H9 (cell line): ENCODE results near the gene SORD. TPM values are rescaled to one million over a fixed set of nuclear protein-coding genes. Genes with fewer than 3 reads are reported as not detected.
"Not testable (repeated sequence)": the region's sequence is repeated elsewhere in the genome, so short reads cannot be mapped to it uniquely, and the experiment has no call there.

Source experiments
- DNase-seq: peaks from one replicate; pipeline ENCODE4 v3.0.0-alpha.2; 2017
- H2AFZ ChIP-seq: one replicate; pipeline ENCODE4 v1.6.1; 2013; ENCODE audit warnings: mild to moderate bottlenecking, low read length, control low read depth, moderate library complexity
- H2AK5ac ChIP-seq: 2 replicates; pipeline ENCODE4 v1.6.1; 2013; ENCODE audit warnings: low read length, control low read depth, mixed read lengths; ENCODE audit not compliant: insufficient read length
- H2BK120ac ChIP-seq: one replicate; pipeline ENCODE4 v1.6.1; 2013; ENCODE audit warnings: low read depth, mild to moderate bottlenecking, low read length, control low read depth, inconsistent platforms; ENCODE audit not compliant: poor library complexity, severe bottlenecking
- H2BK12ac ChIP-seq: 2 replicates; pipeline ENCODE4 v1.6.1; 2013; ENCODE audit warnings: low read length, control low read depth, mixed read lengths, low read depth; ENCODE audit not compliant: insufficient read length
- H2BK15ac ChIP-seq: 2 replicates; pipeline ENCODE4 v1.6.1; 2013; ENCODE audit warnings: low read depth, low read length, control low read depth
- H2BK20ac ChIP-seq: one replicate; pipeline ENCODE4 v1.6.1; 2013; ENCODE audit warnings: low read depth, mild to moderate bottlenecking, low read length, control low read depth, inconsistent platforms; ENCODE audit not compliant: poor library complexity, severe bottlenecking
- H2BK5ac ChIP-seq: 2 replicates; pipeline ENCODE4 v1.6.1; 2013; ENCODE audit warnings: low read length, control low read depth, mixed read lengths; ENCODE audit not compliant: insufficient read length
- H3K14ac ChIP-seq: 2 replicates; pipeline ENCODE4 v1.6.1; 2013; ENCODE audit warnings: low read length, control low read depth; ENCODE audit not compliant: insufficient read depth
- H3K18ac ChIP-seq: 2 replicates; pipeline ENCODE4 v1.6.1; 2013; ENCODE audit warnings: low read depth, mild to moderate bottlenecking, mixed read lengths, low read length, control low read depth; ENCODE audit not compliant: insufficient read length
- H3K23ac ChIP-seq: 2 replicates; pipeline ENCODE4 v1.6.1; 2013; ENCODE audit warnings: low read length, control low read depth, mixed read lengths, low read depth; ENCODE audit not compliant: insufficient read length
- H3K23me2 ChIP-seq: 2 replicates; pipeline ENCODE4 v1.6.1; 2013; ENCODE audit warnings: low read depth, mild to moderate bottlenecking, mixed read lengths, low read length, control low read depth; ENCODE audit not compliant: insufficient read length, poor library complexity, severe bottlenecking
- H3K27ac ChIP-seq: 2 replicates; pipeline ENCODE4 v1.5.1; 2013; ENCODE audit warnings: low read length, control low read depth, mixed read lengths, low read depth; ENCODE audit not compliant: insufficient read length
- H3K27me3 ChIP-seq: 2 replicates; pipeline ENCODE4 v1.6.1; 2013; ENCODE audit warnings: low read length, control low read depth, inconsistent platforms; ENCODE audit not compliant: insufficient read depth
- H3K4ac ChIP-seq: 2 replicates; pipeline ENCODE4 v1.6.1; 2013; ENCODE audit warnings: low read depth, mild to moderate bottlenecking, control low read depth, inconsistent platforms, low read length, moderate library complexity
- H3K4me1 ChIP-seq: 2 replicates; pipeline ENCODE4 v1.6.1; 2013; ENCODE audit warnings: low read length, control low read depth, inconsistent platforms; ENCODE audit not compliant: insufficient read depth
- H3K4me2 ChIP-seq: 2 replicates; pipeline ENCODE4 v1.6.1; 2013; ENCODE audit warnings: low read length, control low read depth, mixed read lengths; ENCODE audit not compliant: insufficient read length, insufficient read depth
- H3K56ac ChIP-seq: 2 replicates; pipeline ENCODE4 v1.6.1; 2013; ENCODE audit warnings: low read depth, mild to moderate bottlenecking, mixed read lengths, low read length, control low read depth; ENCODE audit not compliant: insufficient read length
- H3K79me1 ChIP-seq: 2 replicates; pipeline ENCODE4 v1.6.1; 2013; ENCODE audit warnings: low read depth, mild to moderate bottlenecking, moderate library complexity, low read length, control low read depth, inconsistent platforms; ENCODE audit not compliant: insufficient read depth, poor library complexity, severe bottlenecking
- H3K79me2 ChIP-seq: 2 replicates; pipeline ENCODE4 v1.6.1; 2013; ENCODE audit warnings: low read length, control low read depth, inconsistent platforms; ENCODE audit not compliant: insufficient read depth
- H3K9ac ChIP-seq: 2 replicates; pipeline ENCODE4 v1.6.1; 2013; ENCODE audit warnings: low read length, control low read depth, mixed read lengths; ENCODE audit not compliant: insufficient read length; ENCODE audit errors: extremely low read depth
- H3K9me3 ChIP-seq: one replicate; pipeline ENCODE4 v1.6.1; 2013; ENCODE audit warnings: low read depth, low read length, inconsistent platforms; ENCODE audit not compliant: control insufficient read depth
- H3T11ph ChIP-seq: one replicate; pipeline ENCODE4 v1.6.1; 2013; ENCODE audit warnings: mild to moderate bottlenecking, low read length, control low read depth, inconsistent platforms
- H4K20me1 ChIP-seq: one replicate; pipeline ENCODE4 v1.6.1; 2013; ENCODE audit not compliant: control insufficient read depth, insufficient read length, insufficient read depth
- H4K5ac ChIP-seq: 2 replicates; pipeline ENCODE4 v1.6.1; 2013; ENCODE audit warnings: low read depth, mild to moderate bottlenecking, mixed read lengths, low read length, control low read depth; ENCODE audit not compliant: insufficient read length
- H4K8ac ChIP-seq: replicated peaks from 2 replicates; pipeline ENCODE4 v1.6.1; 2013; ENCODE audit warnings: low read length, control low read depth, mixed read lengths, low read depth; ENCODE audit not compliant: insufficient read length
- H4K91ac ChIP-seq: 2 replicates; pipeline ENCODE4 v1.6.1; 2013; ENCODE audit warnings: low read depth, mild to moderate bottlenecking, moderate library complexity, mixed read lengths, low read length, control low read depth; ENCODE audit not compliant: insufficient read length
- H3K27ac Mint-ChIP-seq, 3 experiments: 2 replicates in 2 of 3; 3 replicates in 1 of 3; pipeline ENCODE4 v1.8.0; 2020 to 2021; ENCODE audit warnings: mixed read lengths in 3 of 3, mild to moderate bottlenecking in 1 of 3, moderate library complexity in 1 of 3
- H3K27me3 Mint-ChIP-seq: 2 replicates; pipeline ENCODE4 v1.8.0; 2021; ENCODE audit warnings: low read depth, mild to moderate bottlenecking, moderate library complexity, mixed read lengths
- H3K36me3 Mint-ChIP-seq, 3 experiments: 2 replicates in 2 of 3; 3 replicates in 1 of 3; pipeline ENCODE4 v1.8.0; 2020 to 2021; ENCODE audit warnings: low read depth in 3 of 3, mixed read lengths in 3 of 3; ENCODE audit not compliant: insufficient read depth in 1 of 3
- H3K4me1 Mint-ChIP-seq, 2 experiments: 2 replicates each; pipeline ENCODE4 v1.8.0; 2020; ENCODE audit warnings: mixed read lengths in 2 of 2
- H3K4me3 Mint-ChIP-seq, 2 experiments: 2 replicates in 1 of 2; 3 replicates in 1 of 2; pipeline ENCODE4 v1.8.0; 2020 to 2021; ENCODE audit warnings: mild to moderate bottlenecking in 2 of 2, mixed read lengths in 2 of 2, moderate library complexity in 1 of 2
- H3K9me3 Mint-ChIP-seq, 2 experiments: 2 replicates in 1 of 2; 3 replicates in 1 of 2; pipeline ENCODE4 v1.8.0; 2020; ENCODE audit warnings: mild to moderate bottlenecking in 2 of 2, mixed read lengths in 2 of 2, moderate library complexity in 1 of 2
- WGBS: extraction: QIAGEN DNeasy Blood & Tissue Kit; methylation state at CpG from one replicate; pipeline ENCODE4 v1.1.7; 2013; ENCODE audit warnings: missing lambda C conversion rate, low lambda C conversion rate, mixed read lengths; ENCODE audit not compliant: insufficient read length; ENCODE audit errors: extremely low coverage; 5-methylcytosine and 5-hydroxymethylcytosine counted together
- total RNA-seq: library from RNA; stranded (reverse); gene quantifications from 2 replicates; pipeline ENCODE4 v1.2.1, GENCODE V29; 2021

SORD gene
- total RNA-seq, 1 experiment from 2014 or later = 35.2 TPM

DNA sequence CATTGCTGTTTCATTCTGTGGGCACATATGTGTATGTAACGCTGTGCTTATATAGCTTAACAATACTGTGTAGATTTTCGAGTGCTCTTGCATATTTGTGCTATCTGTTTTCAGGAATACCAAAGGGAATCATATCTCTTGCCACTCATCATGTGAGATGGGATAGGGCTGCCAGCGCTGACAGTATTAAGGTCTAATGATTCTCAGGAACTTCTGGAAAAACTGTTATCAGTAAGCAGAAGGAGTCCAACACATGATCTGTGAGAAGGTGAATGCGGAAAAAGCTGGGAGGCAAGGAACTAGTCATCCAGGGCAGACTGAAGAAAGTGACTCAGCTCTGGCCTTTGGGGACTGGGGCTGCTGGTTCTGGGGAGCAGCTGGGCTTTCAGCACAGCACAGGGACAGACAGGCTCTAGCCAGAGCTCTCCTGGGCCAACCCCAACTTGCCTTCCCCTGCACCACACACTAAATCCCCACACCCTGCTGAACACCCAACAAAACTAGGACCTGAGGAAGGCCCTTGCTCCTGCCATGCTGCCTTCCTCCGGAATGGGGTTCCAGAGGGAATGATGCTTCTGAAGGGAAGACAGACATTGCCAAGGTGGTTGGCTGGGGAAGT is 56.7 kb downstream of the SORD start:
- H3K4me2 ChIP-seq, H2BK12ac ChIP-seq, H3K56ac ChIP-seq, H3T11ph ChIP-seq, H2AK5ac ChIP-seq, H4K20me1 ChIP-seq, H2BK20ac ChIP-seq, H3K9me3 Mint-ChIP-seq, H3K18ac ChIP-seq, H4K5ac ChIP-seq, H3K27ac ChIP-seq, H2BK15ac ChIP-seq, H3K23me2 ChIP-seq, H3K27me3 Mint-ChIP-seq, H3K79me1 ChIP-seq, DNase-seq, H3K4me1 ChIP-seq, H4K91ac ChIP-seq, H3K9me3 ChIP-seq, H3K9ac ChIP-seq, H3K27me3 ChIP-seq, H3K14ac ChIP-seq, H4K8ac ChIP-seq, H3K4me1 Mint-ChIP-seq, H2BK120ac ChIP-seq, H3K4me3 Mint-ChIP-seq, H2BK5ac ChIP-seq, H3K27ac Mint-ChIP-seq, H3K4ac ChIP-seq, H3K23ac ChIP-seq, H2AFZ ChIP-seq, H3K79me2 ChIP-seq, H3K36me3 Mint-ChIP-seq: not testable (repeated sequence)
- WGBS = no CpG with 5 or more reads among the region's 5 CpGs

DNA sequence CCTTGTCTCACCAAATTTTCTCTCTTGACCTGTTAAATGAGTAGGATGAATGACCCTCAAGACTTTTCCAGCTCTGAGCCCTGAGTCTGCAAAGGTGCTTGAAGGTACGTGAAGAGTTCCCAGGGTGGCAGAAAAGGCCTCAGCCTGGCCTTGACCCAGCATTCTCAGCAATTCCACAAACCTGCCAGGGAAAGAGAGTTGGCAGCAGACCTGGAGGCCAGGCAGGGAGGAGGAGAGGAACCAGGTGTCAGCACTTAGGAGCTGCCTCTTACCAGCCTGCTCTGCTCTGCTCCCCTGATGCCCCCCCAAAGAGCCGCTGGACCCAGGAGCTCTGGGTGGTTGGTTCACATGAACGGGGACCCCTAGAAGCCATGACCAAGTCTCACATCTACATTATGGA is 57.6 kb downstream of the SORD start:
- not testable (repeated sequence) for H3K4me1 Mint-ChIP-seq, H3K27me3 ChIP-seq

More for the DNA sequence above, 57.6 kb downstream of the SORD start:
- not testable (repeated sequence) for H3K4me3 Mint-ChIP-seq, H3K79me2 ChIP-seq, H4K91ac ChIP-seq, H4K5ac ChIP-seq, H2BK20ac ChIP-seq, H3K4me1 ChIP-seq, H3K27me3 Mint-ChIP-seq, H3K14ac ChIP-seq, H2BK12ac ChIP-seq, H3K27ac ChIP-seq, H3K4ac ChIP-seq, H3K23me2 ChIP-seq, H2AFZ ChIP-seq, H3K9me3 ChIP-seq, H3K9me3 Mint-ChIP-seq, H3K79me1 ChIP-seq, H3T11ph ChIP-seq, H3K9ac ChIP-seq, H2BK5ac ChIP-seq, H3K4me2 ChIP-seq, H2BK15ac ChIP-seq, DNase-seq, H3K27ac Mint-ChIP-seq, H3K18ac ChIP-seq, H3K23ac ChIP-seq, H3K56ac ChIP-seq, H4K20me1 ChIP-seq, H2BK120ac ChIP-seq, H4K8ac ChIP-seq, H2AK5ac ChIP-seq, H3K36me3 Mint-ChIP-seq
- no CpG with 5 or more reads among the region's 3 CpGs for WGBS
